B cell (primary cell): Measurements from ENCODE around the gene STX11. TPM values are rescaled to one million over a fixed set of nuclear protein-coding genes. Genes with fewer than 3 reads are reported as not detected.

Experiments
- ATAC-seq: fragments of 200-7000 bp; cut with Tn5 transposase; one replicate; pipeline ENCODE4 v1.10.0; 2021; ENCODE audit warnings: low read depth, mild to moderate bottlenecking, moderate number of reproducible peaks, moderate library complexity
- CTCF ChIA-PET: fragments of 350-600 bp; sonication (Branson Sonifier 250); formaldehyde crosslinking; loops from one replicate; lab custom pipeline; 2021; ENCODE audit warnings: antibody characterized with exemption, inconsistent platforms; lab: Charles Lee
- POLR2A ChIA-PET: fragments of 350-600 bp; sonication (Branson Sonifier 250); formaldehyde crosslinking; loops from one replicate; lab custom pipeline; 2021; ENCODE audit warnings: antibody characterized with exemption; lab: Charles Lee
- DNase-seq: peaks from one replicate; pipeline ENCODE4 v3.0.0; 2013
- H2AFZ ChIP-seq: 2 replicates; pipeline ENCODE4 v1.6.1; 2012; ENCODE audit warnings: mild to moderate bottlenecking, low read depth, low read length; ENCODE audit not compliant: insufficient read depth, poor library complexity, severe bottlenecking
- H3K27ac ChIP-seq, 2 donors: 1 replicate in 1 of 2; 2 replicates in 1 of 2; pipeline ENCODE4 v1.5.1; 2012 to 2013; ENCODE audit warnings: low read length in 2 of 2, mild to moderate bottlenecking in 2 of 2, moderate library complexity in 1 of 2
- H3K27me3 ChIP-seq, 4 experiments: fragments of 200-600 bp in 1 of 4; sonication (generic) in 1 of 4; replicated peaks in 1 of 4; 1 replicate in 2 of 4; 2 replicates in 2 of 4; pipeline versions ENCODE4 v1.6.1 to v1.7.0; 2013 to 2016; ENCODE audit warnings: low read length in 3 of 4, mild to moderate bottlenecking in 2 of 4, mixed read lengths in 1 of 4, moderate library complexity in 1 of 4; ENCODE audit not compliant: insufficient read depth in 4 of 4, control insufficient read depth in 3 of 4; ENCODE audit errors: control extremely low read depth in 1 of 4
- H3K36me3 ChIP-seq, 2 experiments: replicated peaks in 1 of 2; 1 replicate in 1 of 2; 2 replicates in 1 of 2; pipeline versions ENCODE4 v1.6.1 to v1.7.1; 2013; ENCODE audit warnings: low read length in 1 of 2; ENCODE audit not compliant: insufficient read depth in 2 of 2, control insufficient read depth in 1 of 2; ENCODE audit errors: control extremely low read depth in 1 of 2, extremely low read depth in 1 of 2
- H3K4me1 ChIP-seq, 2 donors: fragments of 200-600 bp in 1 of 2; sonication (generic) in 1 of 2; 1 replicate in 1 of 2; 2 replicates in 1 of 2; pipeline versions ENCODE4 v1.5.1 to v1.6.1; 2013 to 2017; ENCODE audit warnings: low read length in 2 of 2; ENCODE audit not compliant: control insufficient read depth in 2 of 2, insufficient read depth in 2 of 2
- H3K4me2 ChIP-seq: replicated peaks from 2 replicates; pipeline ENCODE3; 2012; ENCODE audit warnings: mild to moderate bottlenecking, low read depth, low read length; ENCODE audit not compliant: poor library complexity, severe bottlenecking
- H3K4me3 ChIP-seq, 5 experiments: fragments of 200-600 bp in 1 of 5; sonication (generic) in 1 of 5; 1 replicate in 3 of 5; 2 replicates in 2 of 5; pipeline versions ENCODE4 v1.5.1 to v1.7.0; 2011 to 2016; ENCODE audit warnings: low read length in 4 of 5, mild to moderate bottlenecking in 4 of 5, low read depth in 2 of 5, control low read depth in 1 of 5, moderate library complexity in 1 of 5; ENCODE audit not compliant: insufficient read depth in 1 of 5; ENCODE audit errors: control extremely low read depth in 1 of 5, extremely low read depth in 1 of 5
- H3K79me2 ChIP-seq: fragments of 200-600 bp; sonication (generic); one replicate; pipeline ENCODE4 v1.6.0; 2016; ENCODE audit warnings: low read length; ENCODE audit not compliant: control insufficient read depth, insufficient read depth
- H3K9ac ChIP-seq: fragments of 200-600 bp; sonication (generic); 2 replicates; pipeline ENCODE4 v1.6.1; 2017; ENCODE audit warnings: mild to moderate bottlenecking, low read length, moderate library complexity
- H3K9me3 ChIP-seq, 3 donors: one replicate each; pipeline versions ENCODE4 v1.6.1 to v1.7.1; 2013; ENCODE audit warnings: low read length in 2 of 3; ENCODE audit not compliant: control insufficient read depth in 2 of 3, insufficient read depth in 1 of 3; ENCODE audit errors: control extremely low read depth in 1 of 3
- H4K20me1 ChIP-seq: 2 replicates; pipeline ENCODE4 v1.6.0; 2012; ENCODE audit warnings: mild to moderate bottlenecking, low read length; ENCODE audit not compliant: insufficient read depth, control insufficient read depth, poor library complexity, severe bottlenecking
- H3K27ac Mint-ChIP-seq: one replicate; pipeline ENCODE4 v1.8.0; 2021; ENCODE audit warnings: mixed read lengths
- H3K27me3 Mint-ChIP-seq: one replicate; pipeline ENCODE4 v1.8.0; 2021; ENCODE audit warnings: mixed read lengths
- H3K4me1 Mint-ChIP-seq: one replicate; pipeline ENCODE4 v1.8.0; 2021; ENCODE audit warnings: mixed read lengths
- H3K4me3 Mint-ChIP-seq: one replicate; pipeline ENCODE4 v1.8.0; 2021; ENCODE audit warnings: mixed read lengths
- H3K9me3 Mint-ChIP-seq: one replicate; pipeline ENCODE4 v1.8.0; 2022; ENCODE audit warnings: mixed read lengths; ENCODE audit not compliant: insufficient read depth
- EZH2 ChIP-seq: IDR thresholded peaks from 2 replicates; pipeline ENCODE4 v1.6.1; 2012; ENCODE audit warnings: borderline replicate concordance, low read depth, mild to moderate bottlenecking, moderate library complexity, low read length; ENCODE audit not compliant: insufficient read depth, poor library complexity, severe bottlenecking
- WGBS: methylation state at CpG from one replicate; pipeline ENCODE4 v1.1.5; 2013; ENCODE audit warnings: missing lambda C conversion rate; ENCODE audit not compliant: insufficient coverage; 5-methylcytosine and 5-hydroxymethylcytosine counted together
- intact Hi-C: fragments of 100-400 bp; cut with micrococcal nuclease; formaldehyde crosslinking; loops from one replicate; pipeline ENCODE4 v1.10.0; 2022
- polyA plus RNA-seq: library from polyadenylated mRNA; depleted of rRNA; stranded (reverse); fragments of >200 nt; gene quantifications from 2 replicates; pipeline ENCODE4 v1.2.3, GENCODE V29; 2012
- total RNA-seq, 2 donors: library from RNA; stranded (reverse); fragments of 120-200 nt in 1 of 2; gene quantifications; 1 replicate in 1 of 2; 2 replicates in 1 of 2; pipeline versions ENCODE4 v1.2.3 to v1.2.4, GENCODE V29; 2013 to 2022
- TF ChIP-seq, protein P1 (sequence below): fragments of 200-600 bp; IDR thresholded peaks from one replicate; pipeline ENCODE4 v1.8.0; 2022; ENCODE audit warnings: antibody characterized with exemption, mild to moderate bottlenecking

Gene STX11
- total and polyA plus RNA-seq, 2 donors (not counting 1 experiment from before 2014, with no cell fraction given) = 10.3 to 14.6 TPM

- H3K4me3 Mint-ChIP-seq = no peak overlapping the region
- Histone ChIP-seq H3K9me3 (no peaks in the 10 kb centered on the region), H3K27ac (no peak overlapping the region), H3K4me2 (no peak overlapping the region), H3K36me3 (no peaks in the 10 kb centered on the region), H2AFZ (no peak overlapping the region), H3K4me1 (no peaks in the 10 kb centered on the region), H3K79me2 (no peaks in the 10 kb centered on the region), H3K4me3 (no peak overlapping the region), H4K20me1 (no peaks in the 10 kb centered on the region), H3K9ac (no peak overlapping the region), H3K27me3 (no peaks in the 10 kb centered on the region)
- no peak for DNase-seq
- H3K27me3 Mint-ChIP-seq = no peaks in the 10 kb centered on the region
- no peaks in the 10 kb centered on the region for H3K9me3 Mint-ChIP-seq
- H3K27ac Mint-ChIP-seq = no peak overlapping the region
- POLR2A ChIA-PET = no interaction called here
- TF ChIP-seq EZH2 = no peak
- TF ChIP-seq, protein P1, sequence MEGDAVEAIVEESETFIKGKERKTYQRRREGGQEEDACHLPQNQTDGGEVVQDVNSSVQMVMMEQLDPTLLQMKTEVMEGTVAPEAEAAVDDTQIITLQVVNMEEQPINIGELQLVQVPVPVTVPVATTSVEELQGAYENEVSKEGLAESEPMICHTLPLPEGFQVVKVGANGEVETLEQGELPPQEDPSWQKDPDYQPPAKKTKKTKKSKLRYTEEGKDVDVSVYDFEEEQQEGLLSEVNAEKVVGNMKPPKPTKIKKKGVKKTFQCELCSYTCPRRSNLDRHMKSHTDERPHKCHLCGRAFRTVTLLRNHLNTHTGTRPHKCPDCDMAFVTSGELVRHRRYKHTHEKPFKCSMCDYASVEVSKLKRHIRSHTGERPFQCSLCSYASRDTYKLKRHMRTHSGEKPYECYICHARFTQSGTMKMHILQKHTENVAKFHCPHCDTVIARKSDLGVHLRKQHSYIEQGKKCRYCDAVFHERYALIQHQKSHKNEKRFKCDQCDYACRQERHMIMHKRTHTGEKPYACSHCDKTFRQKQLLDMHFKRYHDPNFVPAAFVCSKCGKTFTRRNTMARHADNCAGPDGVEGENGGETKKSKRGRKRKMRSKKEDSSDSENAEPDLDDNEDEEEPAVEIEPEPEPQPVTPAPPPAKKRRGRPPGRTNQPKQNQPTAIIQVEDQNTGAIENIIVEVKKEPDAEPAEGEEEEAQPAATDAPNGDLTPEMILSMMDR = no peak
- CTCF ChIA-PET = interaction anchor here (1.0 to 1.1 kb wide), 2 partner anchors 109 to 113 kb away, joined by 3 read pairs; no protein-coding TSS in a partner anchor
- ATAC-seq = no peak
- no peaks in the 10 kb centered on the region for H3K4me1 Mint-ChIP-seq
- no CpG with 5 or more reads among the region's 5 CpGs for WGBS
- intact Hi-C loops = no loop called here
Observed at GRCh38 chr6:144110210-144110609, 40.1 kb upstream of the STX11 start.

DNA sequence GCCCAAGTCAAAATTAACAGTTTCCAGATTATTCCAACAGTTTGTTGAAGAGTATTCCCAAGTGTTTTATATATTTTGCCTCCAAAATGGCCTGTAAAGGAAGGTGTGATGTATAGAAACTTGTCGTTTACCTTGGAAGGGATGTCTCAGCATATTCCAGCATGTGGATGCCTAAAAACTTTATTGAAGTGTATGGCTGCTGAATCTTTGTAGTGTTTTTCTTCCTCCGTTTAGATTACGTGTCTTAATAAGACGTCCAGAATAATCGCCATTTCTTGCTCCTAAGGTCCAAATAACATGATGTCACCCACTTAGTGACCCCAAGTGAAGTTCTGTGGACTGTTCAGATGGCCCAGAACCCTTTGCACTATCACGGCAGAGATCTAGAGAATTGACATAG, 37.0 kb upstream of the STX11 start:
- no peaks in the 10 kb centered on the region for H3K4me1 Mint-ChIP-seq
- Histone ChIP-seq H3K4me3 (no peak overlapping the region), H3K36me3 (no peaks in the 10 kb centered on the region), H4K20me1 (no peaks in the 10 kb centered on the region), H3K27ac (no peak overlapping the region), H3K4me2 (no peak overlapping the region), H3K27me3 (no peaks in the 10 kb centered on the region), H3K9ac (no peak overlapping the region), H3K4me1 (no peaks in the 10 kb centered on the region), H2AFZ (no peak overlapping the region), H3K9me3 (no peaks in the 10 kb centered on the region), H3K79me2 (no peaks in the 10 kb centered on the region)
- no peak overlapping the region for H3K4me3 Mint-ChIP-seq
- intact Hi-C loops = no loop called here
- H3K27ac Mint-ChIP-seq = no peak overlapping the region
- ATAC-seq = no peak
- POLR2A ChIA-PET = no interaction called here
- WGBS = 98% methylated on average over 6 of the region's 6 CpGs
- no peaks in the 10 kb centered on the region for H3K9me3 Mint-ChIP-seq
- CTCF ChIA-PET = no interaction called here
- no peaks in the 10 kb centered on the region for H3K27me3 Mint-ChIP-seq
- TF ChIP-seq, protein P1 = no peak
- no peak for TF ChIP-seq EZH2
- DNase-seq = no peak
